HepG2 (cell line): ENCODE data around the gene MN1. TPM values are rescaled to one million over a fixed set of nuclear protein-coding genes. Genes with fewer than 3 reads are reported as not detected.
A peak's percentile ranks its signal among the peaks of the same experiment; 100 is the strongest.

Experiments used
- ATAC-seq: fragments of 200-7000 bp; cut with Tn5 transposase; 3 replicates; pipeline ENCODE4 v1.9.1; 2020; ENCODE audit warnings: mild to moderate bottlenecking, moderate library complexity
- BruUV-seq: library from RNA; stranded (reverse); fragments of 400-500 nt; replicated peaks from 2 replicates; lab custom pipeline; 2021; lab: Mats Ljungman, UMichigan
- CTCF ChIA-PET: fragments of 300-600 bp; formaldehyde crosslinking; extraction: SDS; loops from one replicate; lab custom pipeline; 2021; ENCODE audit warnings: low total read pairs, inconsistent platforms, low intra/inter-chr PET ratio; lab: Yijun Ruan, JAX
- POLR2A ChIA-PET: fragments of 350-600 bp; sonication (Branson Sonifier 250); formaldehyde crosslinking; loops from one replicate; lab custom pipeline; 2020; ENCODE audit warnings: antibody characterized with exemption, inconsistent platforms; lab: Yijun Ruan, JAX
- DNase-seq: peaks from one replicate; pipeline ENCODE4 v3.0.0-alpha.2; 2015; ENCODE audit warnings: low spot score
- FAIRE-seq: peaks from 3 replicates; lab custom pipeline; 2011; peaks lifted over from hg19 to GRCh38; lab: Jason Lieb, UNC
- H2AFZ ChIP-seq: one replicate; pipeline ENCODE4 v1.6.1; 2011; ENCODE audit warnings: low read length, inconsistent platforms
- H3K27ac ChIP-seq: fragments of 300-600 bp; 3 replicates; pipeline ENCODE4 v1.8.0; 2011; ENCODE audit warnings: mixed run types, mild to moderate bottlenecking, mixed read lengths, low read length, inconsistent platforms; ENCODE audit not compliant: insufficient read depth; ENCODE audit errors: extremely low read length
- H3K27me3 ChIP-seq, 2 experiments: fragments of 200-600 bp in 1 of 2; 2 replicates in 1 of 2; 3 replicates in 1 of 2; pipeline versions ENCODE4 v1.6.0 to v1.8.0; 2011; ENCODE audit warnings: low read length in 2 of 2, mild to moderate bottlenecking in 2 of 2, moderate library complexity in 2 of 2, inconsistent platforms in 1 of 2; ENCODE audit not compliant: insufficient read depth in 2 of 2, control insufficient read depth in 1 of 2
- H3K36me3 ChIP-seq, 2 experiments: fragments of 200-600 bp in 1 of 2; replicated peaks in 1 of 2; 2 replicates in 1 of 2; 3 replicates in 1 of 2; pipeline versions ENCODE4 v1.5.1 to v1.8.0; 2011; ENCODE audit warnings: low read length in 2 of 2, inconsistent platforms in 1 of 2; ENCODE audit not compliant: insufficient read depth in 2 of 2, control insufficient read depth in 1 of 2
- H3K4me1 ChIP-seq: 2 replicates; pipeline ENCODE4 v1.5.1; 2012; ENCODE audit warnings: low read length, inconsistent platforms; ENCODE audit not compliant: insufficient read depth
- H3K4me2 ChIP-seq: 2 replicates; pipeline ENCODE4 v1.6.0; 2011; ENCODE audit warnings: low read depth, low read length, inconsistent platforms
- H3K4me3 ChIP-seq, 3 experiments: fragments of 200-600 bp in 1 of 3; sonication (generic), shearing (Covaris generic) in 1 of 3; replicated peaks in 1 of 3; 2 replicates each; pipeline ENCODE4 v1.5.1; 2011 to 2016; ENCODE audit warnings: low read length in 3 of 3, inconsistent platforms in 2 of 3, low read depth in 2 of 3, mild to moderate bottlenecking in 2 of 3, control low read depth in 1 of 3, mixed read lengths in 1 of 3; ENCODE audit not compliant: insufficient read depth in 1 of 3
- H3K79me2 ChIP-seq: one replicate; pipeline ENCODE4 v1.6.1; 2011; ENCODE audit warnings: low read length, inconsistent platforms; ENCODE audit not compliant: insufficient read depth
- H3K9ac ChIP-seq: 2 replicates; pipeline ENCODE4 v1.6.0; 2011; ENCODE audit warnings: mild to moderate bottlenecking, low read depth, low read length, inconsistent platforms; ENCODE audit not compliant: insufficient read depth
- H3K9me3 ChIP-seq: 2 replicates; pipeline ENCODE4 v1.5.1; 2012; ENCODE audit warnings: mild to moderate bottlenecking, low read length
- H4K20me1 ChIP-seq: 2 replicates; pipeline ENCODE4 v1.6.0; 2011; ENCODE audit warnings: inconsistent platforms, mild to moderate bottlenecking, low read length, moderate library complexity; ENCODE audit not compliant: insufficient read depth
- BORCS8-MEF2B ChIP-seq: sonication (generic); formaldehyde crosslinking; IDR thresholded peaks from 2 replicates; pipeline ENCODE4 v1.8.0; 2022; ENCODE audit warnings: mild to moderate bottlenecking, missing genetic modification reagents
- ELF1 ChIP-seq: sonication (generic); formaldehyde crosslinking; IDR thresholded peaks from 2 replicates; pipeline ENCODE4 v1.4.0; 2020; ENCODE audit warnings: missing genetic modification reagents
- HNRNPH1 ChIP-seq: fragments of 200-400 bp; formaldehyde crosslinking; optimal IDR thresholded peaks from 2 replicates; pipeline ENCODE3; 2017; ENCODE audit warnings: mild to moderate bottlenecking, low read depth, low read length
- HNRNPK ChIP-seq: fragments of 200-400 bp; formaldehyde crosslinking; IDR thresholded peaks from 2 replicates; pipeline ENCODE4 v1.6.1; 2018; ENCODE audit warnings: low read length, low read depth, moderate library complexity, mild to moderate bottlenecking; ENCODE audit not compliant: poor library complexity, severe bottlenecking
- NR2F1 ChIP-seq, 2 experiments: fragments of 450-650 bp in 1 of 2; formaldehyde crosslinking in 1 of 2; IDR thresholded peaks; 2 replicates each; pipeline versions ENCODE4 v1.5.0 to v1.6.1; 2016 to 2020; ENCODE audit warnings: mild to moderate bottlenecking in 1 of 2, missing compliant biosample characterization in 1 of 2, missing genetic modification reagents in 1 of 2, moderate library complexity in 1 of 2
- SETDB1 ChIP-seq: sonication (generic); formaldehyde crosslinking; IDR thresholded peaks from 2 replicates; pipeline ENCODE4 v1.5.1; 2020; ENCODE audit warnings: missing genetic modification reagents, mild to moderate bottlenecking, borderline replicate concordance
- SSRP1 ChIP-seq: IDR thresholded peaks from 2 replicates; pipeline ENCODE4 v1.6.1; 2016; ENCODE audit warnings: control low read depth
- TMF1 ChIP-seq: sonication (generic); formaldehyde crosslinking; IDR thresholded peaks from 2 replicates; pipeline ENCODE4 v1.8.1; 2022; ENCODE audit warnings: low read depth, missing genetic modification reagents
- TRAFD1 ChIP-seq: sonication (generic); formaldehyde crosslinking; IDR thresholded peaks from 2 replicates; pipeline ENCODE4 v1.5.1; 2020; ENCODE audit warnings: missing genetic modification reagents, mild to moderate bottlenecking, borderline replicate concordance
- ZMYM3 ChIP-seq: sonication (generic); formaldehyde crosslinking; IDR thresholded peaks from 2 replicates; pipeline ENCODE4 v1.5.1; 2020; ENCODE audit warnings: mild to moderate bottlenecking, missing genetic modification reagents
- ZNF335 ChIP-seq: sonication (generic); formaldehyde crosslinking; IDR thresholded peaks from 2 replicates; pipeline ENCODE4 v1.4.0; 2020; ENCODE audit warnings: missing genetic modification reagents
- ZNF446 ChIP-seq: sonication (generic); formaldehyde crosslinking; IDR thresholded peaks from 2 replicates; pipeline ENCODE4 v1.5.0; 2020; ENCODE audit warnings: mild to moderate bottlenecking, missing genetic modification reagents
- ZNF562 ChIP-seq: sonication (generic); formaldehyde crosslinking; IDR thresholded peaks from 2 replicates; pipeline ENCODE4 v1.8.0; 2022; ENCODE audit warnings: missing genetic modification reagents, borderline replicate concordance
- ZNF766 ChIP-seq: sonication (generic); formaldehyde crosslinking; IDR thresholded peaks from 2 replicates; pipeline ENCODE4 v1.5.0; 2020; ENCODE audit warnings: missing genetic modification reagents, borderline replicate concordance
- ZNF768 ChIP-seq: sonication (generic); formaldehyde crosslinking; IDR thresholded peaks from 2 replicates; pipeline ENCODE4 v1.4.0; 2020; ENCODE audit warnings: missing genetic modification reagents
- ZSCAN20 ChIP-seq: sonication (generic); formaldehyde crosslinking; IDR thresholded peaks from 2 replicates; pipeline ENCODE4 v1.4.0; 2020; ENCODE audit warnings: missing genetic modification reagents, mild to moderate bottlenecking, borderline replicate concordance
- WGBS: methylation state at CpG from one replicate; pipeline ENCODE4 v1.1.6; 2017; ENCODE audit warnings: low lambda C conversion rate; 5-methylcytosine and 5-hydroxymethylcytosine counted together
- in situ Hi-C: cut with HindIII; loops from 2 replicates; pipeline ENCODE4 v1.10.0; 2017; ENCODE audit warnings: low pct_unique_long_range_greater_than_20kb; ENCODE audit not compliant: extremely low pct_ligation_motif_present
- intact Hi-C: fragments of 100-400 bp; cut with micrococcal nuclease; formaldehyde crosslinking; loops from one replicate; pipeline ENCODE4 v1.10.0; 2022; ENCODE audit not compliant: unreplicated experiment
- polyA plus RNA-seq, 8 experiments: library from polyadenylated mRNA; depleted of rRNA in 3 of 8; stranded (reverse) in 7 of 8; unstranded in 1 of 8; fragments of >200 nt; fragmentation: Illumina TruSeq in 4 of 8; extraction: Trizol in 4 of 8; gene quantifications; 2 replicates each; pipeline versions ENCODE4 v1.2.1 to v1.2.3, GENCODE V29; 2011 to 2016; ENCODE audit warnings: low read depth in 4 of 8, missing spikeins in 1 of 8, mixed read lengths in 1 of 8; ENCODE audit not compliant: insufficient read depth in 1 of 8
- total RNA-seq, 5 experiments: library from RNA; depleted of rRNA; stranded (reverse); fragments of >200 nt; fragmentation: Illumina TruSeq; extraction: Trizol; gene quantifications; 2 replicates each; pipeline ENCODE4 v1.2.3, GENCODE V29; 2016; ENCODE audit warnings: low read depth in 1 of 5
- TF ChIP-seq, protein P1 (sequence below): sonication (generic); formaldehyde crosslinking; IDR thresholded peaks from 2 replicates; pipeline ENCODE4 v1.8.1; 2022; ENCODE audit warnings: low read depth, mild to moderate bottlenecking, missing genetic modification reagents
- TF ChIP-seq, protein P2 (sequence below): sonication (generic); formaldehyde crosslinking; IDR thresholded peaks from 2 replicates; pipeline ENCODE4 v1.9.0; 2021; ENCODE audit warnings: missing genetic modification reagents, borderline replicate concordance

Gene MN1
- total and polyA plus RNA-seq, 2 of the 13 experiments (the other 11 are each of a cell fraction or from before 2014, with no cell fraction given): 0.01 TPM; not detected in 1

- in situ Hi-C loops: no loop called here
- Histone ChIP-seq H3K27ac (no peak overlapping the region), H3K4me1 (no peaks in the 10 kb centered on the region), H3K27me3 (peaks cover 2 to 11% of the 10 kb centered on the region in 2 experiments; a peak in 2 of 5 replicates), H2AFZ (no peak overlapping the region), H3K79me2 (no peaks in the 10 kb centered on the region), H3K36me3 (no peaks in the 10 kb centered on the region), H3K4me2 (no peak overlapping the region), H3K9me3 (no peaks in the 10 kb centered on the region), H4K20me1 (no peaks in the 10 kb centered on the region), H3K9ac (no peak overlapping the region), H3K4me3 (no peak overlapping the region)
- ChIA-PET CTCF (no interaction called here), POLR2A (no interaction called here)
- WGBS: 61% methylated on average over 7 of the region's 13 CpGs
- FAIRE-seq (no peak), ATAC-seq (no peak), DNase-seq (no peak)
- intact Hi-C loops: no loop called here
- no peak for TF ChIP-seq ZNF562 (CRISPR knock-in tag)
- TF ChIP-seq HNRNPK: no peak
- no peak for TF ChIP-seq ZNF335
- no peak for TF ChIP-seq HNRNPH1
- TF ChIP-seq SETDB1 (CRISPR knock-in tag): no peak
- no peak for TF ChIP-seq NR2F1 (CRISPR knock-in tag; IDR thresholded peaks at IDR 0.05)
- TF ChIP-seq ZNF766: no peak
- TF ChIP-seq ELF1 (CRISPR knock-in tag): no peak
- no peak for TF ChIP-seq ZNF446 (CRISPR knock-in tag)
- TF ChIP-seq SSRP1: no peak
- no peak for TF ChIP-seq TRAFD1 (CRISPR knock-in tag)
- TF ChIP-seq, protein P1, sequence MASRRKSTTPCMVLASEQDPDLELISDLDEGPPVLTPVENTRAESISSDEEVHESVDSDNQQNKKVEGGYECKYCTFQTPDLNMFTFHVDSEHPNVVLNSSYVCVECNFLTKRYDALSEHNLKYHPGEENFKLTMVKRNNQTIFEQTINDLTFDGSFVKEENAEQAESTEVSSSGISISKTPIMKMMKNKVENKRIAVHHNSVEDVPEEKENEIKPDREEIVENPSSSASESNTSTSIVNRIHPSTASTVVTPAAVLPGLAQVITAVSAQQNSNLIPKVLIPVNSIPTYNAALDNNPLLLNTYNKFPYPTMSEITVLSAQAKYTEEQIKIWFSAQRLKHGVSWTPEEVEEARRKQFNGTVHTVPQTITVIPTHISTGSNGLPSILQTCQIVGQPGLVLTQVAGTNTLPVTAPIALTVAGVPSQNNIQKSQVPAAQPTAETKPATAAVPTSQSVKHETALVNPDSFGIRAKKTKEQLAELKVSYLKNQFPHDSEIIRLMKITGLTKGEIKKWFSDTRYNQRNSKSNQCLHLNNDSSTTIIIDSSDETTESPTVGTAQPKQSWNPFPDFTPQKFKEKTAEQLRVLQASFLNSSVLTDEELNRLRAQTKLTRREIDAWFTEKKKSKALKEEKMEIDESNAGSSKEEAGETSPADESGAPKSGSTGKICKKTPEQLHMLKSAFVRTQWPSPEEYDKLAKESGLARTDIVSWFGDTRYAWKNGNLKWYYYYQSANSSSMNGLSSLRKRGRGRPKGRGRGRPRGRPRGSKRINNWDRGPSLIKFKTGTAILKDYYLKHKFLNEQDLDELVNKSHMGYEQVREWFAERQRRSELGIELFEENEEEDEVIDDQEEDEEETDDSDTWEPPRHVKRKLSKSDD (CRISPR knock-in tag): no peak
- no peak for TF ChIP-seq ZSCAN20
- TF ChIP-seq BORCS8-MEF2B (CRISPR knock-in tag): no peak
- TF ChIP-seq, protein P2, sequence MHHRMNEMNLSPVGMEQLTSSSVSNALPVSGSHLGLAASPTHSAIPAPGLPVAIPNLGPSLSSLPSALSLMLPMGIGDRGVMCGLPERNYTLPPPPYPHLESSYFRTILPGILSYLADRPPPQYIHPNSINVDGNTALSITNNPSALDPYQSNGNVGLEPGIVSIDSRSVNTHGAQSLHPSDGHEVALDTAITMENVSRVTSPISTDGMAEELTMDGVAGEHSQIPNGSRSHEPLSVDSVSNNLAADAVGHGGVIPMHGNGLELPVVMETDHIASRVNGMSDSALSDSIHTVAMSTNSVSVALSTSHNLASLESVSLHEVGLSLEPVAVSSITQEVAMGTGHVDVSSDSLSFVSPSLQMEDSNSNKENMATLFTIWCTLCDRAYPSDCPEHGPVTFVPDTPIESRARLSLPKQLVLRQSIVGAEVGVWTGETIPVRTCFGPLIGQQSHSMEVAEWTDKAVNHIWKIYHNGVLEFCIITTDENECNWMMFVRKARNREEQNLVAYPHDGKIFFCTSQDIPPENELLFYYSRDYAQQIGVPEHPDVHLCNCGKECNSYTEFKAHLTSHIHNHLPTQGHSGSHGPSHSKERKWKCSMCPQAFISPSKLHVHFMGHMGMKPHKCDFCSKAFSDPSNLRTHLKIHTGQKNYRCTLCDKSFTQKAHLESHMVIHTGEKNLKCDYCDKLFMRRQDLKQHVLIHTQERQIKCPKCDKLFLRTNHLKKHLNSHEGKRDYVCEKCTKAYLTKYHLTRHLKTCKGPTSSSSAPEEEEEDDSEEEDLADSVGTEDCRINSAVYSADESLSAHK: no peak
- no peak for TF ChIP-seq TMF1 (CRISPR knock-in tag)
- 0 out of 2 replicates have a peak, but pooled peaks have one; percentile 17 for TF ChIP-seq ZMYM3 (CRISPR knock-in tag)
- peak; percentile 96 for TF ChIP-seq ZNF768
- no TSS peak for BruUV-seq
These were observed 18.0 kb downstream of the MN1 start for GRCh38 chr22:27783436-27784119.
